HG03175 (cell line): ENCODE data around the gene ZNF500.
"Not testable (repeated sequence)": the region's sequence is repeated elsewhere in the genome, so short reads cannot be mapped to it uniquely, and the experiment has no call there.

Experiments used
- ATAC-seq: cut with Tn5 transposase; IDR thresholded peaks from one replicate; pipeline ENCODE4 v1.9.1; 2021; ENCODE audit warnings: mild to moderate bottlenecking, moderate library complexity; ENCODE audit not compliant: unreplicated experiment

Gene ZNF500

DNA sequence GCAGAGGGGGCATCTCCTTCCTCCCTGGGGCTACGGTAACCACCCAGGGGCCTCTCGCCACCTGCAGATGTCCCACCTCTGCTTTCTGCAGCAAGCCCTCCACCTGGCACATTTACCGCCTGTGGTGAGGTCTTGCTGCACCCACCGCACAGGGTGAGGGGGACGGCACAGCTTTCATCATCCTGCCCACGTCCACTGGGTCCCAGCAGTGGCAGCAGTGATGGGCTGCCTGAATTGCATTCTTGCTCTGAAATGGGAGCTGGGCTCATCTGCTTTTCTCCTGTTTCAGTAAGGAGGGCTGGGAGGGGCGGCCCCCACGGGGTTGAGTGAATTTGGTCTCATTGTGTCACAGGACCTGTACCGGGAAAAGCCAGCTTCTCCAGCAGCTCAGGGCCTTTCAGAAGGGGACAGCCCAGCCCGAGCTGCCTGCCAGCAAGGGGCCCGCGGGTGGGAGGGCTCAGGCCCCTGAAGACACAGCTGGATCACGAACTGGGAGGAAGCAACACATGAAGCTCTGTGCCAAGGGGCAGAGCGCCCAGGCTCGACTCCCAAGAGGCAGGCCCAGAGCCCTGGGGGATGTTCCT is 19.9 kb downstream of the ZNF500 start:
- no peak for ATAC-seq

DNA sequence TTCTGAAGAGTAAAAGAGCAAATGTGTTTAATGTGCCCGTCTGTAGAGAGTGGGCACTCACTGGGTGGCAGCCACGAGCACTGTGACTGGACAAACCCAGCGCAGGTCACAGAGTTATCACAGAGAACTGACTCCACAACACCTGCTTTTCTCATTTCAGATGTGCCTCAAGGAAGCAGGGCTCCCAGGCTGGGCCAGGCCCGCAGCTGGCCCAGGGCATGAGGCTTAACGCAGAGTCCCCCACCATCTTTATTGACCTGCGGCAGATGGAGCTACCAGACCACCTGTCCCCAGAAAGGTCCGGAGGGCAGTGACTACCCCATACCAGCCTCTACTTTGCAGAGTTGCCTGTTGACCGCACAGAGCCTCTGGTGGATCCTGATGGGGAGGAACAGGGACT is 20.7 kb downstream of the ZNF500 start:
- no peak for ATAC-seq

DNA sequence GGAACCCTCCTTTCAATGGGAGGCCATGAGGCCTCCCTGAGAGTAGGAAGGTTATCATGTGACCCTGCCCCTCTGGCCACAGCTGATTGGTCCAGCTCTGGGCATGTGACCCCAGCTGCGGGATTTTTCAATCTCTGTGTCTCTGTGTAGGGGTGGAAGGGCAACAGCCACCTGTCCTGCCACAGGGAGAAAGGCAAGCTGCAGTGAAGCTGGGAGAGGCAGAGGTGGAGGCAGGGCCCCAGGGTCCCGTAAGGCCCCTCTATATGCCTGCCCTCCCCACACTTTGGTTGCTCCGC is 21.7 kb downstream of the ZNF500 start:
- ATAC-seq: no peak

DNA sequence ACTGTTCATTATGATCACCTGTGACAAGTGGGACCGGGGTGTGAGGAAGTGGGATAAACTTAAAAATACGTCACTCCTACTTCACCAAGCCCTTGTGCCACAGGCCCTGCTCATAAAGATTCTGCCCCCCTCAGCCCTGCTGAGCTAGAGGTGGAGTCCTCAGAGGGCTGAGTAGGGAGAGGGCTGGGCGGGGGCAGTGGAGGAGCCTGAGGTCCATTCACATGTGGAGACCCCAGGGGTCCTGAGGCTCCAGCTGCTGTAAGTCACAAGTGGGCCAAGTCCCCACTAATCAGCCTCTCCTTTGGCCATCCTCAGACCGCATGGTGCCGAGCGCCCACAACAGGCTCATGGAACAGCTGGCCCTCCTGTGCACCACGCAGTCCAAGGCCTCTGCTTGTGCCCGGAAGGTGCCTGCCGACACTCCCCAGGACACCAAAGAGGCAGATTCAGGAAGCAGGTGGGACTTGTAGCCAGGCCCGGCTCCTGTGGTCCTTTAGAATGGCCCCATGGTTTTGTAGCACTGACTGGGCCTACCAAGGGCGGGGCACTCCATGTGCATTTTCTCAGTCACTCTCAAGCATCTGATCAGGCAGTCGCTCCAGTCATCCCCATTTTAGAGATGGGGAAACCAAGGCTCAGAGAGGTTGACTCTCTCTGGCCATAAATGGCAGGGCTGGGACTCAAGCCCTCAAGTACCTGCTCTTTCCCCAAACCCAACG is 22.2 kb downstream of the ZNF500 start:
- no peak for ATAC-seq

DNA sequence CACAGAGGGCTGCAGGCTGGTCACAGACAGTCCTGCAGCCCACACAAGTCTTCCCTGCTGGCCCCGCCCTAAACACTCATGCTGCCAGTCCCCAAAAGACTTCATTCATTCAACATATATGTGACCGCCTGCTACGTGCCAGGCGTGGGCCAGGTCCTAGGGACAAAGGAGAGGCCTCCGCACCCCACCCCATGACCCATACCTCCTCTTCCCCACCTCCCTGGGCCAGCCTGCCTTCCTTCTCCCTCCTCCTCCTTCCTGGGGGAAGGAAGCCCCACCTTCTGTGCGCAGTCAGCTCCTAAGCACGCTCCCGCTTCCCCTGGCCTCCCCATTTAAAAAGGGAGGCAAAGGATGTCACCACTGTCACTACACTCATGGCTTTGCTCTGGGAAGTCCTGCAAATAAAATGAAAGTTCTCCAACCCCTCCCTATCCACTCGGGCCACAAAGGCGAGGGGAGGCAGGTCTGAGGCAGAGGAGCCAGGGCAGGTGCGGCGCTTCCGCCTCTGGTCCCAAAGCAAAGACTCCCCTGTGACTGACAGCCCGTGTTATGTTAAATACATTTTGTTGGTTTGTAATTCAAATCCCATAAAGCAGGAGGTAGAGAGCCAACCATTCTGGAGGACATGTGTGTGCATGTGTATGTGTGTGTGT is 23.6 kb downstream of the ZNF500 start:
- no peak for ATAC-seq

DNA sequence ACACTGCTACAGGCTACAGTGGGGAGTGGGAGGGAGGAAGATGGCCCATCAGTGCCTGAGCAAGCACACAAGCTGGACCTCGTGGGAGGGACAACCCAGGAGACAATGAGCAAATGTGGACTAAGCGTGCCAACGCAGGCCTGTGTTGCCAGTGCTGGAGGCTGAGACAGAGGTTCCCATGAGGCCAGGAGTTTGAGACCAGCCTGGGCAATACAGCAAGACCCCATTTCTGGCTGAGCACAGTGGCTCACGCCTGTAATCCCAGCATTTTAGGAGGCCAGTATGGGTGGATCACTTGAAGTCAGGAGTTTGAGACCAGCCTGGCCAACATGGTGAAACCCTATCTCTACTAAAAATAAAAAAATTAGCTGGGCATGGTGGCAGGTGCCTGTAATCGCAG is 28.6 kb downstream of the ZNF500 start:
- ATAC-seq: not testable (repeated sequence)

DNA sequence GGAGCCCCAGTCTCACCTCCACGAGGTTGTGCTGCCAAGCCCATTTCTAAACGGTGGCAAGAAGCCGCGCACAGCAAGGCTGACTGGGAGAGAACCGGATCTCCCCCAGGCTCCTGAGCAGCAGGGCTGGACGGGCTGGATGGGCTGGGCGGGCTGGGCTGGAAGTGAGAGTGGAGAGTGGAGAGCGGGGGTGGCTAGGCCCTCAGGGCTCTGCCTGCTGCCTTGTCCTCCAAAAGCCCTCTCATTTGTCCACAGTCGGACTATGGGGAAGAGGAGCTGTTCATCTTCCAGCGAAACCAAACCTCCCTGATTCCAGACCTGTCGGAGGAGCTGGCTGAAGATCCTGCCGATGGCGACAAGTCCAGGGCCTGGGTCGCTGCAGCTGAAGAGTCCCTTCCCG is 29.4 kb downstream of the ZNF500 start:
- ATAC-seq: no peak

DNA sequence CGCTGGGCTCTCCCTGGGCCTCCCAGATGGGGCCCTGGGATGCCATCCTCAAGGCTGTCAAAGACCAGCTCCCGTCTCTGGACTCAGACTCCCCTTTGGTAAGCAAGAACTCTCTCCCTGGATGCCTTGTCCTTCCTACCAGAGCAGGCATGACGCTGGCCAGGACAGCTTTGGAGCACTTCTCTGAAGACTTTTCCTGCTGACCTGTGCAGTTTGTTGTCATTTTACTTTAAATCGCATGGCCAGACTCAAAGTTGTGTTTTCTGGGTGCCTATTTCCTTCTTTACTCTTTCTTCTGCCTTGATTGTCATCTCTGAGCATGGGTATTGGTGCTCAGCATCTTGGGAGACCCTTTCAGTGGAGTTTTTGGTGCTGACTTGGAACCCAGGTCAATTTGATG is 30.4 kb downstream of the ZNF500 start:
- no peak for ATAC-seq

DNA sequence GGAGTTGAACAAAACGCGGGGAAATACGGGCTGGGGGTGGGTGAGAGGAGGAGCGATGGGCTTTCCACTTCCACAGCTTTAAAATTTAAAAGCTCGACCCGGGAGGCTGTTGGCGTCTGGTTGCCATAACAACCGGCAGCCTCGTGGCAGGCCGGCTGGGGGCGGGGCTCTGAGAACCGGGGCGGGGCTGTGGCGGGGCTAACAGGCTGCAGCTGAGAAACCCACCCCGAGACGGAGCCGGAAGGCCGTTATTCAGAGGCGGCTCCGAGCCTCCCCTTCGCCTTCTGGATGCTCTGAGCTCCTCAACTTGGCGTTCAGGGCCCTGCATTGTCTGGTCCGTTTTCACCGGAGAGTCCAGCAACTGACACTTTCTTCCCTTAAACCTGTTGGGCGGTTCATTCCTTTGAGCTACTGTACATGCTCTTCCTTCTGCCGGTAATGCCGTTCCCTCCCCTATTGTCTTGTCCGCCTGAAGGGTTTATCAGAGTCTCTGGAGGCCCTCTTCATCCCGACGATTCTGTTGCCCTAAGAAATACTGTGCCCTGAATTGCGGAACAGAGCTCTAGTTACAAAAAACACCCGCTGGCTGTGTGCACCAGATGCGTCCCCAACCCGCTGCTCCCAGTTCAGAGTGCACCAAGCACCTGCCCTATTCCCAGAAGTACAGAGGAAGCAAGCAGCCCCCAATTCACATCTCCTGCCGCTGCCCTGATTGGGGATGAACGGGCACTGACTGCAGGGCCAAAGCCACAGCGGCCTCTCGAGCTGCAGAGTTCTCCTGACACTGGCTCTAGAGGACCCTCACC is 32.0 kb downstream of the ZNF500 start:
- peak; percentile 70 for ATAC-seq

DNA sequence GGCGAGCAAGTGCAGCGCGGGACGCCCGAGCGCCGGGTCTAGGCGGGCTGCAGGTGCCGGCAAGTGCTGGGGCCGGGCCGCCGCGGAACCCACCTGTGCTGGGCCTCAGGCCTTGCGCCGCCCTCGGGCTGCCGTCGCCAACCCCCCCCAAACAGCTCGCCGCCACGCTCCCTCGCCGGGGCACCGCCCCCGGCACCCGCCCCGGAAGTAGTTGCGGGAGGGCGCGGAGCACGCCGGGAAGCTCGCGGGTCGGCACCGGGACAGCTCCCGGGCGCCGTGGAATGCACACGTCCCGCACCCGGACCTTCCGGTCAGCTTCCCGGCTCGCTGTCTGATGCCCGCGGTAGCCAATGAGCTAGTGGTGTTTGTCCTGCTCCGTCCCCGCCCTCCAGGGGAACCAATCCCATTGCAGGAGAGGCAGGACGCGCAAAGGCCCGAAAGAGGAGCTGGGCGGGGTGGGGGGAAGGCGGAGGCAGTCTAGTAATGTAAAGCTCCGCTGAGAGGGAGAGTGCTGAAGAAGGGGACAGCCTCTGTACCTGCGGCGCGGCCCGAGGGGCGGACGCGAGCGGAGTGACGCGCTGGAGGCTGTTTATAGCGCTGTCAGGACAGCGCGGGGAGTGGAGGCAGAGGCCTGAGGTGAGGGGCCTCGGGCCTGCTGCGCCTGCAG is 32.8 kb downstream of the ZNF500 start, which contains the start of the genes ANKS3 and DNAAF8:
Gene ANKS3, minus strand, starts transcription at position 209 of the 667 bp plus-strand sequence. CDS start 4,122 bp downstream, outside the sequence.
Gene DNAAF8, plus strand, starts transcription at position 475 of the 667 bp plus-strand sequence. CDS start 1,978 bp downstream, outside the sequence.
- peak; percentile 72 for ATAC-seq

DNA sequence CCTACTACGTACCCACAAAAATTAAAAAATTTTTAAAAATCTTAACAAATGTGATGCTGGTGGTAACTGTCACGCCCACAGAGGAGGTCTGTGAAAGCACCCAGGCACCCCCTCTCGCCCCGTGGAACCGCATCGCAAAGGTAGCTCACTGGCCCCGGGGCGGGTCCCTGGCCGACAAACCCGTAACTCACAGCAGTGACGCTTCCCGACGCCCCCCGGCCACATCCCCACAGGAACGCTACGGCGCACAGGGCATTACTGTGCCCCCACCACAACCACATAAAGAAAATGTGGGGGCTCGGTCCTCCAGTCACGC is 33.3 kb downstream of the ZNF500 start:
- ATAC-seq: no peak

DNA sequence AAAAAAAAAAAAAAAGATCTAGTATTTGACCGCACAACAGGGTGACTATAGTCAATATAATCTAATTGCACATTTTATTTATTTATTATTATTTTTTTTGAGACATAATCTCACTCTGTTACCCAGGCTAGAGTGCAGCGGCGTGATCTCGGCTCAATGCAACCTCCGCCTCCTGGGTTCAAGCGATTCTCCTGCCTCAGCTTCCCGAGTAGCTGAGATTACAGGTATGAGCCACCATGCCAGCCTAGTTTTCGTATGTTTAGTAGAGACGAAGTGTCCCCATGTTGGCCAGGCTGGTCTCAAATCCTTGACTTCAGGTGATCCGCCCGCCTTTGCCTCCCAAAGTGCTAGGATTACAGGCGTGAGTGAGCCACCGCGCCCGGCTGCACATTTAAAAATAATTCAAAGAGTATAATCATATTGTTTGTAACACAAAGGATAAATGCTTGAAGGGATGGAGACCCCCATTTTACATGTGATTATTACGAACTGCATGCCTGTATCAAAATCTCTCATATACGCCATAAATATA is 33.7 kb downstream of the ZNF500 start:
- ATAC-seq: no peak

DNA sequence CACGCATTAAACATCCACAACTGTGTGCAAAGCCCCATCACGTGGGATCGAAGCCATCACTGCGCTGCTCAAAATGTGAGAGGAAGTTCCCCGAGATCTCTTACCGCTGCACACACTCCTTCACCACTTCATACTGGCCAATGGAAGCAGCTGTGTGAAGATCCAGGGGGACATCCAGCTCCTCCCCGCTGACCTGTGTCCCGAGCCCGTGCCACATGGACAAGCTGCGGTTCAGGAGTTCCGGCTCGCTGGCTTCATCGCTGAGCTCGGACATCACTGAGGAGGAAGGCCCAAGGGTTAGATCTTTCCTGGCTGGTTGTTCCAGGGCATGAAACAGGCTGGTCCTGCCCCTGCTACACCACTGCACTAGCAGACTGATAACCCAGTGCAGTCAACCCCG is 37.1 kb downstream of the ZNF500 start:
- ATAC-seq: no peak

DNA sequence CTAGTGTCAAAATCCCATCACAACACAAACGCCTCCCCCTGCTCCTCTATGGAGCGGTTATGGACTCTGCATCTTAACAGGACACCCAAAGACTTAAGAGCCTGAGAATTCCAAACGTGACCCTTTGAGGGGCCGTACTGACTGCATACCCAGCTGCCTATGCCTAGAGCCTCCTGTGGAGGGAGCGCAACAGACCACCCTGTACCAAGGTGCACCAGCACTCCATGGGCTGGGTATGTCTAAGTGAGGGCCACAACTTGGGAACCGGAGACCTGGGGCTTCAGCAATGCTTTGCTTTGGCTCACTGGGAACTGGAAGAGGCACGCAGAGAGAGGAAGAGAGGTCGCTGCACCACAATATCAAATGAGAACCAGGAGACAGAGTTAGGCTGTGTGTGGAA is 38.3 kb downstream of the ZNF500 start:
- ATAC-seq: no peak

DNA sequence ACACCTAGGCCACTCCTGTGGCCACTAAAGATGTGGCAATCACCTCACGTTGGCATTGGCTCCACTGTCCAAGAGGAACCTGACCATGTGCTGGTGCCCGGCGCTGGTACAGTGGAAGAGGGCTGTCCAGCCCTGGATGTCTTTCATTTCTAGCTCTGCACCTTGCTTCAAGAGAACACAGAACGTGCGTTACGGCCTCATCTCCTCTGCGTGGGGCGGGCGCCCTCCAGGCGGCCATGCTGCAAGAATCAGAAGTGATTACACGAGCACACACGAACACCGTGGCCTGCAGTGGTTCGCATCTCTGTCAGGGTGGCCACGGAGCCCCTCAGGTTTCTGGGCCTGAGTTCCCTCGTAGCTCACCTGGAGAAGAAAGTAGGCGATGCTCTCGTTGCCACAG is 40.3 kb downstream of the ZNF500 start:
- ATAC-seq: no peak

DNA sequence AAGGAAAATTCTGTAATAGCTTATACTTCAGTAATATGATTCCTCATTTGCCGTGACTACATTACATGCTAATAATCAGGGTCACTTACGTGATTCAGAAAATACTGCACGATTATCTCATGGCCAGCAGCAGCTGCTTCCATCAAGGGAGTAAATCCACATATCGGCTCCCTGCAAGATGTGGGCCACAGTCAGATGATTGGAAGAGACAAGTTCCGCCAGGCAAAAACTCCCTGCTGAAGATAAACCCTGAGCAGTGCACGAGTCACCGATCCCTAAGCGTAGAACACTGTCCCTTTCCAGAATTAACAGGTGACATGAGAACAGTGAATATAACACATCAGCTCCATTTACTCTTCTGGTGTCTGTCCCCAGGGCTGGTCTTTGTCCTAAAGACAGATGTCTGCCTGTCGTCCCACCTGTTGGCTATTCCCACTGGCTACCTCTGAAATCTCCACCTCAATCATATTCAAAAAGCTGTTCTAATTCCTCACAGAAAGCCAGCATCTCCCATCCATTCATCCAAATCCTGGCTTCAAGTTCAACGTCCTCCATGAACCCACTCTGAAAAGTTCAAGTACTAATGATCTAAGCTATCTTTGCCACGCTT is 42.2 kb downstream of the ZNF500 start:
- ATAC-seq: no peak

DNA sequence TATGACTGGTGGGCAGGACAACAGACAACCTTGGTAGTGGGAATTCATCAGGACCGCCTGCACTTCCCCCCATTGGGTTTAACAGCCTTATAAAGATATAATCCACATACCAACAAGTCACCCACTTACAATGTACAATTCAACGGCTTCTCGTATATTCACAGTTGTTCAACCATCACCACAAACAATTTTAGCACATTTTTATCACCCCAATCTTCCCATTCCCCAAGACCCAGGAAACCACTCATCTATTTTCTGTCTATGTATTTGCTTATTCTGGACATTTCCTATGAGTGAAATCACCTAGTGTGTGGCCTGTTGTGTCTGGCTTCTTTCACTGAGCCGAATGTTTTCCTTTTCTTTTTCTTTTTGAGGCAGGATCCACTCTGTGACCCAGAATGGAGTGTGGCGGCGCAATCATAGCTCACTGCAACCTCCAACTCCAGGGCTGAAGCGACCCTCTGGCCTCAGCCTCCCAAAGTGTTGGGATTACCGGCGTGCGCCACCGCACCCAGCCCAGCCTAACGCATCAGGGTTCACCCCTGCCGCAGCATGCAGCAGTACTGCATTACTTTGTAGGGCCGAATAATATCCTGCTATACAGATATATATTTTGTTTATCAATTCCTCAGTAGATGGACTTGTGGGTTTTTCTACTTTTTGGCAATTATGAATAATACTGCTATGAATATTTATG is 43.7 kb downstream of the ZNF500 start:
- no peak for ATAC-seq

DNA sequence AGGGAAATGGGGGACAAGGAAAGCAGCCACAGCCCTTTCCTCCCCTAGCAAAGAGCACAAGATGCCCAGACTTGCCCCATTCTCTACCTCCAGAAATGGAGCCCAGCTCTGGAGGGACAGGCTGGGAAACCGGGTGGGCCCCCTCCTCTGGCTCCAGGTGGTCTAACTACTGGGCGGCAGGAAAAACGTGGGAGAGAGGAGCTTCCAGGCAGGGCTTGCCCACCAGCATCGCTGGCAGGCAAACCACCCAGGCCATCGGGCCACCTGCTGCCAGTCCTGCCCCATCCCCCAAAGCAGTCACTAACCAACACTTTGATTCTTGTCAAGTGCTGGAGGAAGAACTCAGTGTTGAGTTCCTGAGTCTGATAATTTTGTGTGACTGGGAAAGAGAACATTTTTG is 48.5 kb downstream of the ZNF500 start:
- ATAC-seq: no peak

DNA sequence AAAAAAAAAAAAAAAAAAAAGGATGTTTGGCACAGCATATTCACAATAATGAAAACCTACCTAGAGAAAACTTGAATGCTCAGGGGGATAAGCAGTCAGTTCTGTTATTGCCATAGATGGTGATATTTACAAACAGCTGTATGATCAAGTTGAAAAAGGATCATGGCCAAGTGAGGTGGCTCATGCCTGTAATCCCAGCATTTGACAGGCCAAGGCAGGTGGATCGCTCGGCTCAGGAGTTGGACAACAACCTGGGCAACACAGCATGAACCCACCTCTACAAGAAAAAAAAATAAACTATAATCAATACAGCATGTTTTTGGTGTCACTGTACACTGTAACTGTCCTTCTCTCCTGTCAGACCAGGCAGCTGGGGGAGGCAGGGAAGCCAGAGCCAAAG is 52.0 kb downstream of the ZNF500 start:
- no peak for ATAC-seq
